ENCODE data around the gene ANKRD27.

The ANKRD27 gene

GRCh38 chr19:32651729-32652140 is 23.2 kb downstream of the ANKRD27 start:
- DNase-seq, result no peak

GRCh38 chr19:32650671-32651070 is 24.3 kb downstream of the ANKRD27 start:
- DNase-seq, result no peak

- no peak for DNase-seq
These were observed 25.2 kb downstream of the ANKRD27 start for GRCh38 chr19:32649751-32650150.

GRCh38 chr19:32647361-32647760 is 27.6 kb downstream of the ANKRD27 start:
- DNase-seq, result no peak

- no peak for DNase-seq
These were observed 28.4 kb downstream of the ANKRD27 start for GRCh38 chr19:32646556-32646955.

GRCh38 chr19:32642771-32643170 is 32.2 kb downstream of the ANKRD27 start:
- DNase-seq, result no peak

GRCh38 chr19:32638625-32639024 is 36.4 kb downstream of the ANKRD27 start:
- no peak for DNase-seq

- no peak for DNase-seq
These were observed 37.5 kb downstream of the ANKRD27 start for GRCh38 chr19:32637480-32637879.

GRCh38 chr19:32631381-32631780 is 43.6 kb downstream of the ANKRD27 start:
- no peak for DNase-seq

GRCh38 chr19:32630338-32630737 is 44.6 kb downstream of the ANKRD27 start:
- no peak for DNase-seq

GRCh38 chr19:32627714-32628270 is 47.2 kb downstream of the ANKRD27 start:
- no peak for DNase-seq

GRCh38 chr19:32626969-32627368 is 48.0 kb downstream of the ANKRD27 start:
- no peak for DNase-seq

GRCh38 chr19:32624410-32624809 is 50.6 kb downstream of the ANKRD27 start:
- no peak for DNase-seq

- DNase-seq, result no peak
These were observed 53.0 kb downstream of the ANKRD27 start for GRCh38 chr19:32622002-32622401.

GRCh38 chr19:32619051-32619685 is 55.8 kb downstream of the ANKRD27 start:
- no peak for DNase-seq

- no peak for DNase-seq
These were observed 59.4 kb downstream of the ANKRD27 start for GRCh38 chr19:32615569-32615968.

GRCh38 chr19:32614916-32615315 is 60.1 kb downstream of the ANKRD27 start:
- DNase-seq, result no peak

GRCh38 chr19:32613008-32613407 is 62.0 kb downstream of the ANKRD27 start:
- DNase-seq, result no peak

- no peak for DNase-seq
These were observed 63.8 kb downstream of the ANKRD27 start for GRCh38 chr19:32611161-32611560.

- no peak for DNase-seq
These were observed 67.5 kb downstream of the ANKRD27 start for GRCh38 chr19:32607479-32607878.

- no peak for DNase-seq
These were observed 68.7 kb downstream of the ANKRD27 start for GRCh38 chr19:32606289-32606688.

GRCh38 chr19:32605544-32605943 is 69.4 kb downstream of the ANKRD27 start:
- DNase-seq, result no peak

- DNase-seq, result no peak
These were observed 71.0 kb downstream of the ANKRD27 start for GRCh38 chr19:32603961-32604360.

GRCh38 chr19:32599736-32600157 is 75.2 kb downstream of the ANKRD27 start:
- peak; percentile 6 to 67 for DNase-seq

GRCh38 chr19:32599258-32599657 is 75.7 kb downstream of the ANKRD27 start:
- DNase-seq, result no peak
